HK-2 (cell line): Measurements from ENCODE around the gene APOBEC3A.
"Not testable (repeated sequence)": the region's sequence is repeated elsewhere in the genome, so short reads cannot be mapped to it uniquely, and the experiment has no call there.

Experiments used
- DNase-seq: peaks from one replicate; pipeline ENCODE4 v3.0.0-alpha.2; 2018; ENCODE audit not compliant: unreplicated experiment

The APOBEC3A gene

GRCh38 chr22:38943201-38943600 lies 14.2 kb upstream of the APOBEC3A start:
- DNase-seq = no peak

GRCh38 chr22:38943882-38944281 lies 13.5 kb upstream of the APOBEC3A start:
- no peak for DNase-seq

GRCh38 chr22:38944653-38945052 lies 12.8 kb upstream of the APOBEC3A start:
- no peak for DNase-seq

GRCh38 chr22:38945706-38946338 lies 11.6 kb upstream of the APOBEC3A start:
- not testable (repeated sequence) for DNase-seq

GRCh38 chr22:38946771-38947170 lies 10.6 kb upstream of the APOBEC3A start:
- no peak for DNase-seq

- no peak for DNase-seq
Measured at GRCh38 chr22:38947321-38948140, 9.9 kb upstream of the APOBEC3A start.

GRCh38 chr22:38948181-38948940 lies 9.0 kb upstream of the APOBEC3A start:
- DNase-seq = no peak

- no peak for DNase-seq
Measured at GRCh38 chr22:38949889-38950405, 7.5 kb upstream of the APOBEC3A start.

GRCh38 chr22:38950527-38951295 lies 6.7 kb upstream of the APOBEC3A start:
- no peak for DNase-seq

- DNase-seq = no peak
Measured at GRCh38 chr22:38951734-38952133, 5.7 kb upstream of the APOBEC3A start.

- no peak for DNase-seq
Measured at GRCh38 chr22:38952281-38952993, 5.0 kb upstream of the APOBEC3A start.

- no peak for DNase-seq
Measured at GRCh38 chr22:38953091-38953490, 4.3 kb upstream of the APOBEC3A start.

GRCh38 chr22:38953577-38954413 lies 3.6 kb upstream of the APOBEC3A start:
- DNase-seq = no peak

- no peak for DNase-seq
Measured at GRCh38 chr22:38954414-38955043, 2.9 kb upstream of the APOBEC3A start.

GRCh38 chr22:38955250-38955905 lies 2.0 kb upstream of the APOBEC3A start:
- no peak for DNase-seq

- DNase-seq = no peak
Measured at GRCh38 chr22:38955926-38956325, 1.5 kb upstream of the APOBEC3A start.

GRCh38 chr22:38956551-38956950 lies 858 bp upstream of the APOBEC3A start:
- DNase-seq = no peak

GRCh38 chr22:38957808-38958650 lies 620 bp downstream of the APOBEC3A start:
- DNase-seq = no peak
